K562 (cell line): ENCODE measurements around the gene CRNKL1. TPM values are rescaled to one million over a fixed set of nuclear protein-coding genes. Genes with fewer than 3 reads are reported as not detected.

Experiments
- C11orf30 ChIP-seq: fragments of 450-650 bp; IDR thresholded peaks from 2 replicates; pipeline ENCODE4 v1.6.1; 2016; ENCODE audit warnings: low read depth, mild to moderate bottlenecking
- L3MBTL2 ChIP-seq: fragments of 450-650 bp; IDR thresholded peaks from 2 replicates; pipeline ENCODE4 v1.6.1; 2016; ENCODE audit warnings: mild to moderate bottlenecking, moderate library complexity
- MTA3 ChIP-seq: fragments of 450-650 bp; formaldehyde crosslinking; IDR thresholded peaks from 2 replicates; pipeline ENCODE4 v1.6.1; 2017; ENCODE audit warnings: mild to moderate bottlenecking, borderline replicate concordance
- NR2C1 ChIP-seq, 2 experiments: fragments of 450-650 bp; IDR thresholded peaks; 2 replicates each; pipeline ENCODE4 v1.6.1; 2017; ENCODE audit warnings: mild to moderate bottlenecking in 2 of 2, antibody characterized with exemption in 1 of 2, inconsistent platforms in 1 of 2, missing compliant biosample characterization in 1 of 2, missing genetic modification characterization in 1 of 2
- NRF1 ChIP-seq, 2 experiments: fragments of 450-650 bp; IDR thresholded peaks in 1 of 2; conservative IDR thresholded peaks in 1 of 2; 2 replicates each; pipeline ENCODE4 v1.6.1; 2014; ENCODE audit warnings: mild to moderate bottlenecking in 2 of 2
- PHF8 ChIP-seq: fragments of 200-600 bp; sonication (generic); IDR thresholded peaks from 2 replicates; pipeline ENCODE4 v1.6.1; 2012; ENCODE audit warnings: mixed run types, mild to moderate bottlenecking, inconsistent platforms, low read length, moderate library complexity, borderline replicate concordance
- PML ChIP-seq: IDR thresholded peaks from 2 replicates; pipeline ENCODE4 v1.6.1; 2012; ENCODE audit warnings: low read length, inconsistent platforms
- RBBP5 ChIP-seq: fragments of 200-600 bp; sonication (generic); IDR thresholded peaks from 2 replicates; pipeline ENCODE4 v1.6.1; 2012; ENCODE audit warnings: borderline replicate concordance, mild to moderate bottlenecking, low read length, control low read depth, inconsistent platforms; ENCODE audit not compliant: insufficient read depth, poor library complexity, severe bottlenecking
- ZNF263 ChIP-seq: sonication (generic); formaldehyde crosslinking; IDR thresholded peaks from 2 replicates; pipeline ENCODE4 v1.8.0; 2022; ENCODE audit warnings: mild to moderate bottlenecking, missing genetic modification reagents, borderline replicate concordance
- ZNF324 ChIP-seq: fragments of 250-450 bp; sonication (Bioruptor Pico); IDR thresholded peaks from 2 replicates; pipeline ENCODE4 v1.4.0; 2020; ENCODE audit warnings: mild to moderate bottlenecking
- polyA plus RNA-seq, 8 experiments: library from polyadenylated mRNA; depleted of rRNA in 4 of 8; stranded (reverse) in 5 of 8; unstranded in 3 of 8; fragments of >200 nt; fragmentation: Nextera tagmentation in 2 of 8; fragmentation: Illumina TruSeq in 1 of 8; extraction: Ambion mirVana in 2 of 8; extraction: Trizol in 1 of 8; gene quantifications; 2 replicates each; pipeline versions ENCODE4 v1.2.1 to v1.2.3, GENCODE V29; 2011 to 2014; ENCODE audit warnings: inconsistent platforms in 1 of 8, missing spikeins in 1 of 8
- total RNA-seq, 7 experiments: library from RNA; depleted of rRNA in 6 of 7; stranded (reverse); fragments of >200 nt in 6 of 7; fragmentation: Illumina TruSeq in 2 of 7; extraction: Trizol in 2 of 7; gene quantifications; 2 replicates each; pipeline versions ENCODE4 v1.2.1 to v1.2.3, GENCODE V29; 2011 to 2021; ENCODE audit warnings: low replicate concordance in 1 of 7
- TF ChIP-seq, protein P1 (sequence below), 2 experiments: fragments of 450-650 bp in 1 of 2; sonication (generic) in 1 of 2; formaldehyde crosslinking in 1 of 2; IDR thresholded peaks in 1 of 2; conservative IDR thresholded peaks in 1 of 2; 2 replicates each; pipeline versions ENCODE4 v1.6.1 to v1.8.1; 2016 to 2023; ENCODE audit warnings: mild to moderate bottlenecking in 2 of 2, moderate library complexity in 2 of 2, inconsistent platforms in 1 of 2, missing genetic modification reagents in 1 of 2
- TF ChIP-seq, protein P2 (sequence below): IDR thresholded peaks from 2 replicates; pipeline ENCODE4 v1.6.1; 2011; ENCODE audit warnings: borderline replicate concordance, low read depth, mild to moderate bottlenecking, moderate library complexity, low read length; ENCODE audit not compliant: insufficient read depth, poor library complexity, severe bottlenecking
- TF ChIP-seq, protein P3 (sequence below), 2 experiments: IDR thresholded peaks; 2 replicates each; pipeline ENCODE4 v1.6.1; 2012; ENCODE audit warnings: improper control_type of control experiment in 2 of 2, low read depth in 2 of 2, low read length in 2 of 2, borderline replicate concordance in 1 of 2
- TF ChIP-seq, protein P4 (sequence below): sonication (generic); formaldehyde crosslinking; IDR thresholded peaks from 2 replicates; pipeline ENCODE4 v1.8.1; 2023; ENCODE audit warnings: mild to moderate bottlenecking, missing genetic modification reagents

CRNKL1 gene
- total and polyA plus RNA-seq, 9 of the 15 experiments (the other 6 are each of a cell fraction or from before 2014, with no cell fraction given): 8.1 to 17.0 (median 11.7) TPM

DNA sequence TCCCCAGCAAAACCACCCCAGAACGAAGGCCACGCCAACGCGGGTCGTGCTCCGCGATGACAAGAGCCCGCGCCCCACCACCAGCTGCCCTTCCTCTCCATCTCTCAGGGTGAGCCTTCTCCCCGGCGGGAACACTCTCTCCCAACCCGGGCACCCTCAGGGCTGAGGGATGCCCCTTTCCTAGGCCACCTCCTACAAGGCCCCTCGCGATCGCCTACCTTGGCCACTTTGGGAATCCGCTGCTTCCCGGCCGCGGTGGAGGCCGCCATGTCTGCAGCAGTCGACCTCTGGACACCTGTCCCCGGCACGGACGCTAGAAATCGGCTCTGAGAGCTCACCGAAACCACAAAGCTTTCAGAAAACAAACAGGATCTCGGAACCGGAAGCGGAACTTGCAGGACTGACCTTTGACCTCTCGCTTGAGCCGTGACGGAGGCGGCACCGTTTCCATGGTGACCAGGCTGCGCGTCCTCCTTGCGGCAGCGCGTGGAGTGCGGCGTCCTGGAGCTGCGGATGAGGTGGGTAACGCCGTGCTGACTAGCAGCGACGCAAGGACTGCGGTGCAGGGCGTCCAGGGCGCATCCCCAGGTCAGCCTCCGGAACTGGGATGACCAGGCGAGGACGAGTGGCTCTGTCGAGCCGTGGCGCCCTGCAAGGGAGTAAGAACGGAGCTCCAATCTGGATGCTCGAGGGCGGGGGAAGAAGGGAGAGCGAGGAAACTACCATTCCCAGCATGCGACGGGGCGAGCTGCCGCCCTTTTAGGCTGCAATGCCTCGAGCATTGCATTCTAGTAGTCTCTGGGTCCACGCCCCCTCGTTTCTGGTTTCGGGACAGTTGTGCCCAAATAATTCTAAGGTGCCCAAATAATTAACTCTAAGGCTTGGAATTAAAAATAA is at the start of gene CRNKL1, which contains the start of gene CFAP61 (continued):
- TF ChIP-seq, protein P1, sequence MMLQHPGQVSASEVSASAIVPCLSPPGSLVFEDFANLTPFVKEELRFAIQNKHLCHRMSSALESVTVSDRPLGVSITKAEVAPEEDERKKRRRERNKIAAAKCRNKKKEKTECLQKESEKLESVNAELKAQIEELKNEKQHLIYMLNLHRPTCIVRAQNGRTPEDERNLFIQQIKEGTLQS (IDR thresholded peaks at IDR 0.05): 0 out of 2 replicates have a peak, but pooled peaks have one; percentile 10
- TF ChIP-seq, protein P1 (CRISPR knock-in tag; conservative IDR thresholded peaks at IDR 0.05): no peak
- TF ChIP-seq L3MBTL2 (peak; percentile 48), PML (peak; percentile 41; the same call in 1 of the 2 replicates), ZNF324 (no peak), NRF1 (conservative IDR thresholded peaks at IDR 0.05 in 1 of 2, IDR thresholded peaks at IDR 0.05 in 1 of 2) (peak; percentile 81 to 86), C11orf30 (peak; percentile 54), RBBP5 (peak; percentile 74), NR2C1 (IDR thresholded peaks at IDR 0.05) (peak; percentile 97), NR2C1 (tag; IDR thresholded peaks at IDR 0.05) (peak; percentile 98), ZNF263 (CRISPR knock-in tag) (0 out of 2 replicates have a peak, but pooled peaks have one; percentile 39), MTA3 (peak; percentile 44; the same call in 1 of the 2 replicates), PHF8 (peak; percentile 77; the same call in 1 of the 2 replicates)
- TF ChIP-seq, protein P2, sequence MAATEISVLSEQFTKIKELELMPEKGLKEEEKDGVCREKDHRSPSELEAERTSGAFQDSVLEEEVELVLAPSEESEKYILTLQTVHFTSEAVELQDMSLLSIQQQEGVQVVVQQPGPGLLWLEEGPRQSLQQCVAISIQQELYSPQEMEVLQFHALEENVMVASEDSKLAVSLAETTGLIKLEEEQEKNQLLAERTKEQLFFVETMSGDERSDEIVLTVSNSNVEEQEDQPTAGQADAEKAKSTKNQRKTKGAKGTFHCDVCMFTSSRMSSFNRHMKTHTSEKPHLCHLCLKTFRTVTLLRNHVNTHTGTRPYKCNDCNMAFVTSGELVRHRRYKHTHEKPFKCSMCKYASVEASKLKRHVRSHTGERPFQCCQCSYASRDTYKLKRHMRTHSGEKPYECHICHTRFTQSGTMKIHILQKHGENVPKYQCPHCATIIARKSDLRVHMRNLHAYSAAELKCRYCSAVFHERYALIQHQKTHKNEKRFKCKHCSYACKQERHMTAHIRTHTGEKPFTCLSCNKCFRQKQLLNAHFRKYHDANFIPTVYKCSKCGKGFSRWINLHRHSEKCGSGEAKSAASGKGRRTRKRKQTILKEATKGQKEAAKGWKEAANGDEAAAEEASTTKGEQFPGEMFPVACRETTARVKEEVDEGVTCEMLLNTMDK: peak; percentile 55
- TF ChIP-seq, protein P3, sequence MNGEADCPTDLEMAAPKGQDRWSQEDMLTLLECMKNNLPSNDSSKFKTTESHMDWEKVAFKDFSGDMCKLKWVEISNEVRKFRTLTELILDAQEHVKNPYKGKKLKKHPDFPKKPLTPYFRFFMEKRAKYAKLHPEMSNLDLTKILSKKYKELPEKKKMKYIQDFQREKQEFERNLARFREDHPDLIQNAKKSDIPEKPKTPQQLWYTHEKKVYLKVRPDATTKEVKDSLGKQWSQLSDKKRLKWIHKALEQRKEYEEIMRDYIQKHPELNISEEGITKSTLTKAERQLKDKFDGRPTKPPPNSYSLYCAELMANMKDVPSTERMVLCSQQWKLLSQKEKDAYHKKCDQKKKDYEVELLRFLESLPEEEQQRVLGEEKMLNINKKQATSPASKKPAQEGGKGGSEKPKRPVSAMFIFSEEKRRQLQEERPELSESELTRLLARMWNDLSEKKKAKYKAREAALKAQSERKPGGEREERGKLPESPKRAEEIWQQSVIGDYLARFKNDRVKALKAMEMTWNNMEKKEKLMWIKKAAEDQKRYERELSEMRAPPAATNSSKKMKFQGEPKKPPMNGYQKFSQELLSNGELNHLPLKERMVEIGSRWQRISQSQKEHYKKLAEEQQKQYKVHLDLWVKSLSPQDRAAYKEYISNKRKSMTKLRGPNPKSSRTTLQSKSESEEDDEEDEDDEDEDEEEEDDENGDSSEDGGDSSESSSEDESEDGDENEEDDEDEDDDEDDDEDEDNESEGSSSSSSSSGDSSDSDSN (IDR thresholded peaks at IDR 0.05; ENCODE audit: borderline replicate concordance in 1 of 2, low read depth in 2 of 2, low read length in 2 of 2): 0 out of 4 replicates have a peak, but pooled peaks of 1 of the 2 experiments have one; percentile 15
- TF ChIP-seq, protein P4, sequence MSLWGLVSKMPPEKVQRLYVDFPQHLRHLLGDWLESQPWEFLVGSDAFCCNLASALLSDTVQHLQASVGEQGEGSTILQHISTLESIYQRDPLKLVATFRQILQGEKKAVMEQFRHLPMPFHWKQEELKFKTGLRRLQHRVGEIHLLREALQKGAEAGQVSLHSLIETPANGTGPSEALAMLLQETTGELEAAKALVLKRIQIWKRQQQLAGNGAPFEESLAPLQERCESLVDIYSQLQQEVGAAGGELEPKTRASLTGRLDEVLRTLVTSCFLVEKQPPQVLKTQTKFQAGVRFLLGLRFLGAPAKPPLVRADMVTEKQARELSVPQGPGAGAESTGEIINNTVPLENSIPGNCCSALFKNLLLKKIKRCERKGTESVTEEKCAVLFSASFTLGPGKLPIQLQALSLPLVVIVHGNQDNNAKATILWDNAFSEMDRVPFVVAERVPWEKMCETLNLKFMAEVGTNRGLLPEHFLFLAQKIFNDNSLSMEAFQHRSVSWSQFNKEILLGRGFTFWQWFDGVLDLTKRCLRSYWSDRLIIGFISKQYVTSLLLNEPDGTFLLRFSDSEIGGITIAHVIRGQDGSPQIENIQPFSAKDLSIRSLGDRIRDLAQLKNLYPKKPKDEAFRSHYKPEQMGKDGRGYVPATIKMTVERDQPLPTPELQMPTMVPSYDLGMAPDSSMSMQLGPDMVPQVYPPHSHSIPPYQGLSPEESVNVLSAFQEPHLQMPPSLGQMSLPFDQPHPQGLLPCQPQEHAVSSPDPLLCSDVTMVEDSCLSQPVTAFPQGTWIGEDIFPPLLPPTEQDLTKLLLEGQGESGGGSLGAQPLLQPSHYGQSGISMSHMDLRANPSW: no peak
